ENCODE data around the gene TMEM170B. TPM values are rescaled to one million over a fixed set of nuclear protein-coding genes. Genes with fewer than 3 reads are reported as not detected.

The TMEM170B gene
- total RNA-seq, 1 experiment from 2014 or later: 3.5 TPM

DNA sequence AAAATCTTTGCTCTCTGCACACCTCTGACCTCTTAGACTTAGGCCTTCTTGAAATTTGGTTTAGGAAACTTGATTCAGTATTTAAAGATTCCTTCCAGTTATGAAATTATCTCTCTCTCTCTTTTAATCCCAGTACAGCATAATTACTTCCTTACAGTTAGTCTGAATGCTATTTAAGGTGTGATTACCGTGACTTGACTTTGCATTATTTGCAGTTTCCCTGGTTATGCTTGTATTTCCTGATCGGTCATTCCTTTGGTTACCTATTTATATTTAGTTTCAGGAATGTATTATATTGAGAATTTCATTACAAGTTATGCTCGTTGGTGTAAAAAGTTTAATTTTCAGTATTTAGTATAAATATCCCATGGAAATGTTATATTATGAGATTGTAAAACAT, 16.3 kb downstream of the TMEM170B start:
- CTCF ChIA-PET: interaction anchor here (1.5 kb wide), 1 partner anchor 15 kb away, joined by 3 read pairs; no protein-coding TSS in a partner anchor
- TF ChIP-seq, protein P1, sequence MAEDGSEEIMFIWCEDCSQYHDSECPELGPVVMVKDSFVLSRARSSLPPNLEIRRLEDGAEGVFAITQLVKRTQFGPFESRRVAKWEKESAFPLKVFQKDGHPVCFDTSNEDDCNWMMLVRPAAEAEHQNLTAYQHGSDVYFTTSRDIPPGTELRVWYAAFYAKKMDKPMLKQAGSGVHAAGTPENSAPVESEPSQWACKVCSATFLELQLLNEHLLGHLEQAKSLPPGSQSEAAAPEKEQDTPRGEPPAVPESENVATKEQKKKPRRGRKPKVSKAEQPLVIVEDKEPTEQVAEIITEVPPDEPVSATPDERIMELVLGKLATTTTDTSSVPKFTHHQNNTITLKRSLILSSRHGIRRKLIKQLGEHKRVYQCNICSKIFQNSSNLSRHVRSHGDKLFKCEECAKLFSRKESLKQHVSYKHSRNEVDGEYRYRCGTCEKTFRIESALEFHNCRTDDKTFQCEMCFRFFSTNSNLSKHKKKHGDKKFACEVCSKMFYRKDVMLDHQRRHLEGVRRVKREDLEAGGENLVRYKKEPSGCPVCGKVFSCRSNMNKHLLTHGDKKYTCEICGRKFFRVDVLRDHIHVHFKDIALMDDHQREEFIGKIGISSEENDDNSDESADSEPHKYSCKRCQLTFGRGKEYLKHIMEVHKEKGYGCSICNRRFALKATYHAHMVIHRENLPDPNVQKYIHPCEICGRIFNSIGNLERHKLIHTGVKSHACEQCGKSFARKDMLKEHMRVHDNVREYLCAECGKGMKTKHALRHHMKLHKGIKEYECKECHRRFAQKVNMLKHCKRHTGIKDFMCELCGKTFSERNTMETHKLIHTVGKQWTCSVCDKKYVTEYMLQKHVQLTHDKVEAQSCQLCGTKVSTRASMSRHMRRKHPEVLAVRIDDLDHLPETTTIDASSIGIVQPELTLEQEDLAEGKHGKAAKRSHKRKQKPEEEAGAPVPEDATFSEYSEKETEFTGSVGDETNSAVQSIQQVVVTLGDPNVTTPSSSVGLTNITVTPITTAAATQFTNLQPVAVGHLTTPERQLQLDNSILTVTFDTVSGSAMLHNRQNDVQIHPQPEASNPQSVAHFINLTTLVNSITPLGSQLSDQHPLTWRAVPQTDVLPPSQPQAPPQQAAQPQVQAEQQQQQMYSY (CRISPR knock-in tag; IDR thresholded peaks at IDR 0.05): no peak
- TF ChIP-seq, protein P2, sequence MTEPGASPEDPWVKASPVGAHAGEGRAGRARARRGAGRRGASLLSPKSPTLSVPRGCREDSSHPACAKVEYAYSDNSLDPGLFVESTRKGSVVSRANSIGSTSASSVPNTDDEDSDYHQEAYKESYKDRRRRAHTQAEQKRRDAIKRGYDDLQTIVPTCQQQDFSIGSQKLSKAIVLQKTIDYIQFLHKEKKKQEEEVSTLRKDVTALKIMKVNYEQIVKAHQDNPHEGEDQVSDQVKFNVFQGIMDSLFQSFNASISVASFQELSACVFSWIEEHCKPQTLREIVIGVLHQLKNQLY (CRISPR knock-in tag; IDR thresholded peaks at IDR 0.05): no peak
- no peak for TF ChIP-seq JAZF1 (CRISPR knock-in tag; IDR thresholded peaks at IDR 0.05)
- TF ChIP-seq ZNF138 (CRISPR knock-in tag; conservative IDR thresholded peaks at IDR 0.05): no peak
- POLR2A ChIA-PET: no interaction called here
- Mint-ChIP-seq H3K4me1 (peaks cover 17% of the 10 kb centered on the region), H3K27ac (no peak overlapping the region), H3K36me3 (no peaks in the 10 kb centered on the region), H3K27me3 (ENCODE audit: low read depth) (no peaks in the 10 kb centered on the region), H3K9me3 (no peaks in the 10 kb centered on the region), H3K4me3 (no peak overlapping the region)
- DNase-seq (ENCODE audit: low spot score): no peak
- ATAC-seq: no peak

- CTCF ChIA-PET: interaction anchor here (0.7 to 1.4 kb wide), 7 partner anchors 14 to 602 kb away, joined by 3 to 9 read pairs (median 5); no protein-coding TSS in a partner anchor
- Mint-ChIP-seq H3K27ac (peak overlapping the region; percentile 64), H3K36me3 (no peaks in the 10 kb centered on the region), H3K27me3 (ENCODE audit: low read depth) (no peaks in the 10 kb centered on the region), H3K9me3 (no peaks in the 10 kb centered on the region), H3K4me3 (no peak overlapping the region), H3K4me1 (peaks cover 17% of the 10 kb centered on the region)
- ATAC-seq (peak; percentile 100), DNase-seq (ENCODE audit: low spot score) (peak; percentile 32)
- POLR2A ChIA-PET: no interaction called here
- TF ChIP-seq SP1 (CRISPR knock-in tag; conservative IDR thresholded peaks at IDR 0.05): 0 out of 2 replicates have a peak, but pooled peaks have one; percentile 22
- TF ChIP-seq, protein P3, sequence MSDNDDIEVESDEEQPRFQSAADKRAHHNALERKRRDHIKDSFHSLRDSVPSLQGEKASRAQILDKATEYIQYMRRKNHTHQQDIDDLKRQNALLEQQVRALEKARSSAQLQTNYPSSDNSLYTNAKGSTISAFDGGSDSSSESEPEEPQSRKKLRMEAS (CRISPR knock-in tag; IDR thresholded peaks at IDR 0.05): no peak
- no peak for TF ChIP-seq CBFB (CRISPR knock-in tag; IDR thresholded peaks at IDR 0.05; ENCODE audit: low read depth)
- TF ChIP-seq HMGXB4 (CRISPR knock-in tag; IDR thresholded peaks at IDR 0.05): no peak
- no peak for TF ChIP-seq PREB (CRISPR knock-in tag; IDR thresholded peaks at IDR 0.05; ENCODE audit: borderline replicate concordance)
- no peak for TF ChIP-seq JAZF1 (CRISPR knock-in tag; IDR thresholded peaks at IDR 0.05)
These were observed 18.8 kb downstream of the TMEM170B start for GRCh38 chr6:11556309-11556708.

DNA sequence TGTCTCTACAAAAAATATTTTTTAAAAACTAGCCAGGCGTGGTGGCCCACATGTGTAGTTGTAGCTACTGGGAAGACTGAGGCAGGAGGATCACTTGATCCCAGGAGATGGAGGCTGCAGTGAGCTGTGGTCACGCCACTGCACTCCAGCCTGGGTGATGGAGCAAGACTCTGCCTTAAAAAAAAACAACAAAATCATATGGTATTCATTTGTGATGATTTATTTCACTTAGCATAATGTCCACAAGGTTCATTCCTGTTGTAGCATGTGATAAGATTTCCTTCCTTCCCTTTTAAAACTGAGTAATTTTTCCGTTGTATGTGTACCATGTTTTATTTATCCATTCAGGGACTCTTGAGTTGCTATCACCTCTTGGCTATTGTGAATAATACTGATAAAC, 26.2 kb downstream of the TMEM170B start:
- Mint-ChIP-seq H3K27ac (no peak overlapping the region), H3K9me3 (no peaks in the 10 kb centered on the region), H3K4me1 (no peaks in the 10 kb centered on the region), H3K4me3 (no peak overlapping the region), H3K27me3 (ENCODE audit: low read depth) (no peaks in the 10 kb centered on the region), H3K36me3 (peaks cover 7% of the 10 kb centered on the region)
- ATAC-seq: no peak
- DNase-seq (ENCODE audit: low spot score): no peak
- POLR2A ChIA-PET: no interaction called here
- CTCF ChIA-PET: no interaction called here
- TF ChIP-seq E2F5 (CRISPR knock-in tag; IDR thresholded peaks at IDR 0.05) (no peak), GRHL2 (CRISPR knock-in tag; IDR thresholded peaks at IDR 0.05; ENCODE audit: insufficient replicate concordance, severe bottlenecking) (no peak), ATF1 (CRISPR knock-in tag; IDR thresholded peaks at IDR 0.05) (no peak), TEAD1 (CRISPR knock-in tag; IDR thresholded peaks at IDR 0.05) (no peak), USF1 (CRISPR knock-in tag; IDR thresholded peaks at IDR 0.05) (no peak), CTCF (IDR thresholded peaks at IDR 0.05) (no peak), FOXJ3 (CRISPR knock-in tag; IDR thresholded peaks at IDR 0.05; ENCODE audit: borderline replicate concordance) (no peak), NR3C1 (CRISPR knock-in tag; conservative IDR thresholded peaks at IDR 0.05; ENCODE audit: low read depth) (no peak), ZNF263 (CRISPR knock-in tag; IDR thresholded peaks at IDR 0.05; ENCODE audit: low read depth) (no peak)
- TF ChIP-seq, protein P4, sequence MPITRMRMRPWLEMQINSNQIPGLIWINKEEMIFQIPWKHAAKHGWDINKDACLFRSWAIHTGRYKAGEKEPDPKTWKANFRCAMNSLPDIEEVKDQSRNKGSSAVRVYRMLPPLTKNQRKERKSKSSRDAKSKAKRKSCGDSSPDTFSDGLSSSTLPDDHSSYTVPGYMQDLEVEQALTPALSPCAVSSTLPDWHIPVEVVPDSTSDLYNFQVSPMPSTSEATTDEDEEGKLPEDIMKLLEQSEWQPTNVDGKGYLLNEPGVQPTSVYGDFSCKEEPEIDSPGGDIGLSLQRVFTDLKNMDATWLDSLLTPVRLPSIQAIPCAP (CRISPR knock-in tag; IDR thresholded peaks at IDR 0.05): no peak
